Stimulated activated CD4-positive, alpha-beta T cell treated with anti-CD3 and anti-CD28 coated beads, Interleukin-4, amount 100 ng/mL, for 1 hour (primary cell): ENCODE results near the gene OR2Z1.

Source experiments
- DNase-seq: peaks from one replicate; pipeline ENCODE4 v3.0.0-alpha.2; 2020

The OR2Z1 gene, protein sequence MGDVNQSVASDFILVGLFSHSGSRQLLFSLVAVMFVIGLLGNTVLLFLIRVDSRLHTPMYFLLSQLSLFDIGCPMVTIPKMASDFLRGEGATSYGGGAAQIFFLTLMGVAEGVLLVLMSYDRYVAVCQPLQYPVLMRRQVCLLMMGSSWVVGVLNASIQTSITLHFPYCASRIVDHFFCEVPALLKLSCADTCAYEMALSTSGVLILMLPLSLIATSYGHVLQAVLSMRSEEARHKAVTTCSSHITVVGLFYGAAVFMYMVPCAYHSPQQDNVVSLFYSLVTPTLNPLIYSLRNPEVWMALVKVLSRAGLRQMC

DNA sequence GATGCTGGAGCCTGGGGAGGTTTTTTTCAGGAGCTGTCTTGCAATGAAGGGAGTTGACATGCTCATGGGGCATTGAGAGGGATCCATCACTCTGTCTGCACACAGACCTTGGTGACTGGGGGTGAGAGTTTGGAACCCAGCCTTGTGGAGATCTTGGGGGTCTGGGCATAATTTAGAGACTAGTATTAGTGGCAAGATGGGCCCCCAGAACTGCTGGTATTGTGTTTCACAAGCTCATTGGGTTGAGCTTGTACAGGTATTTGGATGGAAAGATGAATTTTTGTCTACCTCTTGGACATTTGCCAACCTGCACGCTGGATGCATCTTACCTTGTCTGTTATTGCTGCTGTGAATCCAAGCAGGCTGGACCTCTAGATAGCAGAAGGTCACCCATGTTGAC, at the start of gene OR2Z1:
Gene OR2Z1 (plus strand): TSS at position 301 of the 400 bp plus-strand sequence. CDS start 9,395 bp downstream, outside the sequence.
- DNase-seq: no peak

DNA sequence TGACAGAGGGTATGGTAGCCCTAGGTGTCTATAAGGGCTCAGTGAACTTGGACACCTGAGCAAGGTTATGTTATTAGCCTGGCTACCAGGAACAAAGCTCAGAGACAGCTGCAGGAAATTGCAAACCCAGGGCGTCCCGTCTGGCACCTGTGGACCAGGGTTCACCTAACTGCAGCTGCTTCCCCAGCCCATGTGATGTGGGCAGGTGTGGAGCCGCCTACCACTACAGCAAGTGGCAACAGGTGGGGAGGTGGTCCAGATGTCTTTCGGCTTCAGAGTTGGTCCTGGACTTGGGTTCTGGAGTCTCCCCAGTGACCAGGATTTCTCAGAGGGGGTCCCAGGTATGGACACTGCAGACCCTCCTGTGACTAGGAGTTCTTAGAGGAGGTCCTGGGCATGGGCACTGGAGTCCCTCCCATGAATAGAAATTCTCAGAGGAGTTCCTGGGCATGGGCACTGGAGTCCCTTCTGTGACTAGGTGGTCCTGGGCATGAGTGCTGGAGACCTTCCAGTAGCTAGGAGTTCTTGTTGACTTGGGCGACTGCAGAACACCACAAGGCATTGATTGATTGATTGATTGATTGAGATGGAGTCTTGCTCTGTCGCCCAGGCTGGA, 48.0 kb upstream of the OR2Z1 start:
- DNase-seq: no peak

DNA sequence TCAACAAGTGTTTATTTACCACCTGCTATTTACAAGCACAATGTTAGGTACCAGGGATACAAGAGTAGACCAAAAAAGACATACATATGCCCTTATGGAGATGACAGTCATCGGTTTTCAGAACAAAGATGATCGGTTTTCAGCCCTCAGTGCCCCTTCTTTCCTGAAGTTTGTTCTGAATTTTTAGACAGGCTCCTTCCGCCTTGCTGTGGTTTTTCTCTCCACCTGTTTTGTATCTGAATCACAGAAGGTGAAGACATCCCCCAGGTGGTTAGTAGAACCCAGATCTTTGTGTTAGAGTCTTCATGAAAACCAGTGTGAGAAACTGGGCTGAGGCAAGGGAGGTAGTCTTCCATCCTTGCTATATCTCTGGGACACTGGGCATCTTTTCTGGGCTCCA, 46.4 kb upstream of the OR2Z1 start:
- no peak for DNase-seq

DNA sequence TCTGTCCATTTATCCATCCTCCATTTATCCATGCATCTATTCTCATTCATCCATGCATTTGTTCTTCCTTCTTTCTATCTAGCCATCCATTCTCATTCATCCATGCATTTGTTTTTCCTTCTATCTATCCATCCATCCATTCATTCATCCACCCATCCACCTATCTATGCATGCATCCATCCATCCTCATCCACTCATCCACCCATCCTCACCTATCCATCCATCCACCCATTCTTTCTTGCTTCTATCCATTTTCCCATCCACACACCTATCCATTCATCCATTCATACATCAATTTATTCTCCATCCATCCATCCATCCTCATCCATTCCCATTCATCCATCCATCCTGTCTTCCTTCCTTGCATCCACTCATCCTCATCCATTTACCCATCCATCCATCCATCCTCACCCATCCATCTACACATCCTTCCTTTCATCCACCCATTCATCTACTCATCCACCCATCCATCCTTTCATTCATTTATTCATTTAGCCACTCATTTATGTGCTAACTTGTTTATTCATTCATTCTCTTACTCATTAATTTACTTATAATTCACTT, 43.1 kb upstream of the OR2Z1 start:
- no peak for DNase-seq

DNA sequence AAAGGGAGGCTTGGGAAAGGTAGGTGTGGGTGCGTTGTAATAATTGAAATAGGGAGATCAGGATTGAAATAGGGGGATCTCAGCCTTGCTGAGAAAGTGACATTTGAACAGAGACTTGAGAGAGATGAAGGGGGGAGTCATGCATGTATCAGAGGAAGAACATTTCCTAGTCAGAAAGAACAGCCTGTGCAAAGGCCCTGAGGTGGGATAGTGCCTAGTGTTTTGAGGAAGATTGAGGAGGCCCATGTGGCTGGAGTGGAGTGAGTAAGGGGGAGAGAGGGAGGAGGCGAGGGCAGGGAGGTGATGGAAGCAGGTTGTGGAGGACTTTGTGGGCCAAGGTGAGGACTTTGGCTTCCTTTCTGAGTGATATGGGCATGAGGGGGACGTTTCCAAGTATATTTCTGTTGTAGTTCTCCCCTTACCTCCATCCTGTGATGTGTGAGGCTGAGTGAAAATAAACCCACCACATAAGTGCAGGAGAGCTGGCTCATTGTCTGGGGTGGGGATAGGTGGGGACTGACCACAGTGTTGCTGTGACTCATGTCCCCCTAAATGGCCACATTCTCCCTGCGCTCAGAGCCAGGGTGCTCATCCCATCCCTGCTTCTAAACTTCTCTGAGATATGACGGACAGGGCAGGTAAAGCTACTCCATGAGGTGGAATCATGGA, 40.6 kb upstream of the OR2Z1 start:
- DNase-seq: no peak

DNA sequence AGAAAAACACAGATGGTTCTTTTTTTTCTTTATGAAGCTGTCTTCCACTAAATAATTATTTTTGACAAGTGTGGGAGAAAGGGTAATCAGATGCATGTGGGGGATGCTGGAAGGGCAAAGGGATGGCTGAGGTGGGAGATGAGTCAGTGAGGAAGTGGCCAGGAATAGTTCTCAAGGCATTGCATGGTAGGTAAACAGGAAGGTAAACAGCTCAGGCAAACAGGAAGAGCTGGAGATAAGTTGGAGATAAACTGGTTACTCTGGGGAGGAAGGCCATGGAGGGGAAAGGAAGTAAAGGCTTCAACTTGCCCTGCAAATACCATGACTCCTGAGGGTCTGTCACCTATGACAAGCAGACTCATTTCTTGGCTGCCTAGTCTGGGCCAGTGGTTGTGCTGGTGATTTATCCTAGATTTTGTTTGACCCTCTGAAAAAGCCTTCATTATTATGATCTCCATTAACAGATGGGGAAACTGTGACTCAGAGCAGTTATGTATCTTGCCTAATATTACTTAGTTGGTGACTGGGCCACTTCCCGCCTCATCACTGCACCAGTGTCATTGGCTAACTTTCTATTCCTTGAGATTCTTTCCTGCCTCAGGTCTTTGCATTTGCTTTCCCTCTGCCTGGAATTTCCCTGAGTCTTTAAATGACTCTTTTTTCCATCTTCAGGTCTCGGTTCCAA, 39.9 kb upstream of the OR2Z1 start:
- no peak for DNase-seq

DNA sequence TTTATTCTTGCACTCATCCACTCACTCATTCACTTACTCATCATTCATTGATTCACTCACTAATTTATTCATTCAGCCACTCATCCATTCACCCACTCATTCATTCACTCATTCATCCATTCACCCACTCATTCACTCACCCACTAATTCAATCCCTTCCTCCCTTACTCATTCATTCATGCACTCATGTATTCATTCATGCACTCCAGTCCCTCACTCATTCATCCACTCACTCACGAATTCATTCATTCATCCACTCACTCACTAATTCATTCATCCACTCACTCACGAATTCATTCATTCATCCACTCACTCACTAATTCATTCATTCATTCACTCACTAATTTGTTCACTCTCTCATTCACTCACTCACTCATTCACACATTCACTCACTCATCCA, 39.0 kb upstream of the OR2Z1 start:
- no peak for DNase-seq

DNA sequence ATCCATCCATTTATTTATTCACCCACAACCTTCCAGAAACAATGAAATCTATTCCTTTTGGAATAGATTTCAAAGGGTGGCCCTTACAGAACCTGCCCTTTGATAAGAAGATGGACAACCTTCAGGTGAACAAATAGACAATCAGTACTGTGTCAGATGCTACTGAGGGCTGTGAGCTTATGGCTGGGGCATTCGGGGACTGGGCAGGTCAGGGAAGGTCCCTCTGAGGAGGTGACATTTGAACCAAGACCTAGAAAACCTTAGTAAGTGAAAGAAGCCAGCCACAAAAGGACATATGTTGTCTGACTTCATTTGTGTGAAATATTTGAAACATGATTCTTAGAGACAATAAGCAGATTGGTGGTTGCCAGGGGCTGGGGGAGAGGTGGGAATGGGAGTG, 38.5 kb upstream of the OR2Z1 start:
- no peak for DNase-seq

DNA sequence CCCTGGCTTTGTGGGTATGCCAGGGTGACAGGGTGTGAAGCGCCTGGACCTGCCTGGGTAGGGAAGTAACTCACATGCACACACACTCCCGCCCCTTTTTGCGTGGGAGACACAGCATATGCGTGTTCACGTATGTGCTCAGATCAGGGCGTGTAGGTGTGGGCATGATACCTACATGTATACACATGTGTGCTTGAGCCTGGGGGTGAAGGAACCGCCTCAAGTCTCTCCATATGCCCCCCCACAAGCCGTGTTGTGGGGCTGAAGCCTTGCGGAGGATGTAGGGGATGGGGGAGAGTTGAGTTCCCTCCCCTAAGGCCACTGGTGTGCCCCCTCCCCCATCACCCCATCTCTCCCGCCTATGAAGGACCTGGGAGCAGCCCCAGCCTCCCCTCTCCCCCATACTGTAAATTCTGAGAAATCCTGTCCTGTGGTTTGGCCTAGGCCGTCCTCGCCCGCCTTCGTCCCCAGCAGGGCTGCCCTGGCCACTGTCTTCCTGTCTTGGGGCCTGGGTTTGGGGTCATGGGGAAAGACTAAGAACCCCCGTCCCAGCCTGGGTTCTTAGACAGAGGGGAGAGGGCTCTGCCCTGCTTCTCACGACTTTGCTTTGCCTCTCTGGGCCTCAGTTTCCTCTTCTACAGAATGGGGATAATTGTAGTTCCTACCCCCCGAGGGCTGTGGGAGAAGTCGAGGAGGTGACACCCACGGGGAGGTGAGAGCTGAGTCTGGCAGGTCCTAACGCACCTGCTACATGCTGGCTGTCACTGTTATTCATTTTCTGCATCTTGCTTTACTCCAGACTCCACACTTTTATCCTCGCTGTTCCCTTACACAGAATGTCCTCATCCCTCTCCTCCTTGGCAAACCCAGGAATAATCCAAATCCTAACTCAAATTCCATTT, 37.2 kb upstream of the OR2Z1 start:
- no peak for DNase-seq

DNA sequence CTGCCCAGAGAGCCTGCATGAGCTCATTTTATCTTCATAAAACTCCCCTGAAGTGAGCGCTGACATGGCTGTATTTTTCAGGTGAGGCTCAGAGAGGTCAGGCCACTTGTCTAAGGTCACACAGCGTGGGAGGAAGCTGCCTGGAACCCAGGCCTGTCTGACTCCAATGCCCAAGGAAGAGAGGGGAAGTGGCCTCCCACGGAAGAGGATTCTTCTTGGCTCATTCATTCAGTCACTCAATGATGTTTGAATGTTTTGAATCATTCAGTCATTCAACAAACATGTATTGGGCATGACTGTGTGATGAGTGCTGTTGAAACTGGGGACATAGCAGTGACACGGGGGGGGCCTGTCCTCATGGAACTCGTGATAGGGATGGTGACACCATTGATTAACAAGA, 34.9 kb upstream of the OR2Z1 start:
- DNase-seq: no peak

DNA sequence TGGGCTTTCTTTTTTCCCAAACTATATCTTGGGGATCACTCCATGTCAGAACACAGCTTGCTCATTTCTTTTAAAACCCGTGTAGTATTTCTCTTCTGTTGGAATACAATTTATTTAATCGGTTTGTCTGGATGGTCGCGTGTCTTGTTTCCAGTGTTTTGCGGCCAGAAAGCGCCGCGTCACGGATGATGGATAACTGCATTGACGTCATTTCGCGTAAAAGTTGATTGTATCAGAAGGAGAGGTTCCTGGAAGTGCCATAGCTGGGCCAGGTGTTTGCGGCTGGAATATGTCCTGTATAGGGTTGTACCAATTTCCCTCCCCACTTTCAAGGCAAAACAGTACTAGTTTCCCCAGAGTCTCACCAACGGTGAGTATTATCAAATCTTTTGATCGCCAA, 32.5 kb upstream of the OR2Z1 start:
- DNase-seq: no peak

DNA sequence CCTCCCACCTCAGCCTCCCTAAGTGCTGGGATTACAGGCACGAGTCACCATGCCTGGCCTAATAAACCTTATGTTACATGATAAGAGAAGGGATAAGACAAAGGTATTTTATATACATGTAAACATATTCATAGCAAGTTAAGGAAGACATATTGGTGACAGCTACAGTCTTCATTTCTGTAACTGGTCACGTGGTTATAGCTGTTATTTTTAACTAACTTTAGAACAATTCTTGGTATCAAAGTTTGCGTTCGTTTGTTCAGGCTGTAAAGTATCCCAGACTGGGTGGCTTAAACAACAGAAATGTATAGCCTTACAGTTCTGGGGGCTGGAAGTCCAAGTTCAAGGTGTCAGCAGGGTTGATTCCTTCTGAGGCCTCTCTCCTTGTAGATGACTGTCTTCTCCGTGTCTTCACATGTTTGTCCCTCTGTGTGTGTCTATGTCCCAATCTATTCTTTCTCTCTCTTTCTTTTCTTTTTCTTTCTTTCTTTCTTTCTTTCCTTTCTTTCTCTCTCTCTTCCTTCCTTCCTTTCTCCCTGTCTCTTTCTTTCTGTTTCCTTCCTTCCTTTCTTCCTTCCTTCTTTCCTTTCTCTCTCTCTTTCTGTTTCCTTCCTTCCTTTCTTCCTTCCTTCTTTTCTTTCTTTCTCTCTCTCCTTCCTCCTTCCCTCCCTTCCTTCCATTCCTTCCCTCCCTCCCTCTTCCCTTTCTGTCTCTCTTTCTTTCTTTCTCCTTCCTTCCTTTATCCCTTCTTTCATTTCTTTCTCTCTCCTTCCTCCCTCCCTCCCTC, 30.5 kb upstream of the OR2Z1 start:
- DNase-seq: no peak

DNA sequence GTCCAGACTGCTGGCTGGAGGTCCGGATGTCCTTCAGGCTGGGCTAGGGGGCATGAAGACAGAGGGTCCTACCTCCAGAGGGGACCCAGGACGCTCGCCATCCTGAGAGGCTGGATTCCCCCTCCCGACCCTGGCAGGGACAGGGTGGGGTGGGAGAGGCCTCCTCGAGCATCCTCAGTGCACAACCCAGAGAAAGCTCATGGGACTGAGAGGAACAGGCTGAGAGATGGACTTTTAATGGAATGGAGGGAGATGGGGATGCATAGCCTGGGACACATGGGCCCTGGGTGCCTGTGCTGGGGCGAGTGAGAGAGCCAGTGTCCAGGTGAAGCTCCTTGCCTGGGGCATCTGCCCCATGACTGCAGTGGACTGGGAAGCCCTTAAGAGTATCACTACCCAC, 25.9 kb upstream of the OR2Z1 start:
- DNase-seq: no peak

DNA sequence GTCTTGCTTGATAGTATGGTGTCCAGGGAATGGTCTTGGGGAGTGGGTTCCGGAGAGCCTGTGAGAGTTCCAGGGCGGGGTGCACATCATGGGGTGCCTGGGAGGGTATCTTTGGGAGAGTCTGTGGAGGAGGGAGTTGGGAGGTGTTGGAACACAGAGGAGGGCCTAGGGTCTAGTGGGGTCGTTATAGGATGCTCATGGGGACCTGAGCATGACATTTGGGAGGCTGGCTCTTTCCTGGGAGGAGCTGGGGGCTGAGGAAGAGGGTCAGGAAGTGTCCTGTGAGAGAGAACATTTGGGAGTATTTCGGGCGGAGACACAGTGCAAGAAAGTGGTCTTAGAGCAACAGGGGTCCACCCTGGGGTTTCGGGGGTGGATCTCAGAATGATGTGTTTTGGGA, 25.5 kb upstream of the OR2Z1 start:
- no peak for DNase-seq

DNA sequence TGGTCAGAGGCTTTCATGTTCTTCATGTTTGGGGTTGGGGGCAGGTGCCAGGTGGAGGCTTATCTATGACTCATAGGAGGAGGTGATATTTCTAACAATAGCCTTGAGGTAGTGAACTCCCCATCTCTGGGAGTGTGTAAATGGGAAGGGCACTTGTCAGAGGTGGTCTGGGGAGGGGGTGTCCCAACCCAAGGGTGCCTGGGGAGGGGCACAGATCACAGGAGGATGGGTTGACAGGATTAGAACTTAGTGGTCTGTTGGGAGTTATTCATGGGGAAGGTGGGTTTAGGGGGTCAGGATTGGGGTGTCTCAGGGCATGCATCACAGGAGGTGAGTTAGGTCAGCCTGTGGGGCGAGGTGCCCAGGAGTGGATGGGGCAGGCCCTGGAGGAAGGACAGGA, 24.4 kb upstream of the OR2Z1 start:
- DNase-seq: no peak

DNA sequence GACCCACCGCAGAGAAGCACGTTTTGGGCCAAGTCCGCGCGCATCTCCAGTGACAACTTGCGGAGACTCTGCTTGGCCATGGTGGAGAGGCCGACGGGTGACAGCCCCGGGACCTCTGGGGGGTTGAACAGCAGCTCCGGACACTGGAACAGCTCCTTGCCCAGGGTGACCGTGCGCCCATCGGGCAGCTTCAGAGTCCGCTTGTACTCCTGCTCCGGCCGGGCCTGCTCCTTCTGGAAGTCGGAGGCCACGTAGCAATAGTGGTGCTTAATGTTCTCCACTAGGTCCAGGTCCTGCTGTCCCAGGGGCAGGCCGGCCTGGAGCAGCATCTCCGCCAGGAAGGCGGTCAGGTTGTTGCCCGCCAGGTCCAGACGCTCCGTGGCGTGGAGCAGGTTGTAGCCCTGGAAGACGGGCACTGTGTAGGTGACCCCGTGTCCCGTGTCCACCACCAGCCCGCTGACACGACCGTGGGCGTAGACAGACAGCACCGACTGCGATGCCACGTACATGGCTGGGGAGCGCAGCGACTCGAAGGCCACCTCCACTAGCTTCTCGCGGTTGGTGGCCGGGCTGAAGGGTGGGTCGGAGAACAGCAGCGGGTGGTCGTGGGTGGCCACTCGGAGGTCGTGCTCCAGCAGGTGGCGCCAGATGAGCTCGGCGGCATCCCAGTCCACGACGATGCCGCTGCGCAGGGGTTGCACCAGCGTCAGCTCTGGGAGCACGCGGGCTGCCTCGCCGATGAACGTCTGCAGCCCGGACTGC, 23.6 kb upstream of the OR2Z1 start:
- DNase-seq: peak; percentile 13

DNA sequence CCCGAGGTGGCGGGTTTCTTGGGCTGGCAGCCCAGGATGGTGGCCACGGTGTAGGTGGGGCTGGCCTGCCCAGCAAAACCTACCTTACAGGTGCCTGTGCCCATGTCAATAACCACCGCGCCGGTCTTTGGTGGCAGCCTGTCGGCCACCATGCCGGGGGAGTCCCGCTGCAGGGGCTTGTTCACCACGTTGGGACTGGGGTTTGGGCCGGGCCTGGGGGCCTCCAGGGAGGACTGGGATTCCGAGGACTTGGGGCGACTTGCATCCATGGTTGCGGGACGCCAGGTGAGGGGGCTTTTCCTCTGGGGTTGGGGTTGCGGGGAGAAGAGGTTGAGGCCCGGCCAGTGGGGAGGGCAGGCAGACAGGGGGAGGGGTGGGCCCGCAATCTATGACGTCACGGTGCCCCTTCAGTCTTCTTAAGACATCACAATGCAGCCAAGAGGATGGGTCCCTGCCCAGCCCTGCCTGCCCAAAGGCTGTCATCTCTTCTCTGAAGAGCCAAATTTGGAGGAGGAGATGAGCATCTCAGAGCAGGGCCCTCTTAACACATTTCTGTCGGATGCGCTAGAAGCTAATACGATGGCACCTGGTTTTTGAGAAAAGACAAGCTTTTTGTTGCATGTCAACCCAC, 22.9 kb upstream of the OR2Z1 start, which contains the start of gene ACTL9:
Gene ACTL9 (minus strand): TSS at position 363 of the 631 bp plus-strand sequence. CDS start 94 bp downstream, at position 269.
- DNase-seq: no peak

DNA sequence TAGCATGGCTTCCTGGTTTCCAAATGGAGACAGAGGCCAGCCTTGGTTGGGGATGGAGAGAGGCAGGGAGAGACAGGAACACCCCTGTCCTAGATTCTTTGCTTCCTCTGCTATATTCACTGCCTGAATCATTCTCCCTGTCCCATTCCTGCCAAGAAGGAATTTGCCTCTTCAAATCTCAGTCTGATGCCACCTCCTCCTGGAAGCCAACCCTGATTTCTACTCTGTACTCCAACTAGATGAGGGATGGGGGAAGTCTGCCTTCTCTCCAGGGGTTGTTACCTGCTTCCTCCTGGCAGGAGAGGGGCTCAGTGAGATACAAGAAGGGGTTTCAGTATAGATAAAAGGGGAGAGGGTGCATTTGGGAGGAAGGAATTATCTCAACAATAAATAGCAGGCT, 21.5 kb upstream of the OR2Z1 start:
- no peak for DNase-seq

DNA sequence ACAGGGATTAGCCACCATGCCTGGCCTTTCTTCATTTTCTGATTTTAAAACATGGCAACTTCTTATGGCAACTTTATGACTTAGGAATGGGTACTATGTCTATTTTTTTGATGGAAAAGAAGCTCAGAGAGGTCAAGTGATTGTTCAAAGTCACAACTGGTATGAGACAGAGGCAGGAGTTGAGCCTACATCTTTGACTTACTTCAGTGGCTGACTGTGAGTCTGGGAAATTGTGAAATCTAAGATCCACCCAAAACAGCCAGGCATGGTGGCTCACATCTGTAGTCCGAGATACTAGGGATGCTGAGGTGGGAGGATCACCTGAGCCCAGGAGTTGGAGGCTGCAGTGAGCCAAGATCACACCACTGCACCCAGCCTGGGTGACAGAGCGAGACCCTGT, 20.5 kb upstream of the OR2Z1 start:
- no peak for DNase-seq

DNA sequence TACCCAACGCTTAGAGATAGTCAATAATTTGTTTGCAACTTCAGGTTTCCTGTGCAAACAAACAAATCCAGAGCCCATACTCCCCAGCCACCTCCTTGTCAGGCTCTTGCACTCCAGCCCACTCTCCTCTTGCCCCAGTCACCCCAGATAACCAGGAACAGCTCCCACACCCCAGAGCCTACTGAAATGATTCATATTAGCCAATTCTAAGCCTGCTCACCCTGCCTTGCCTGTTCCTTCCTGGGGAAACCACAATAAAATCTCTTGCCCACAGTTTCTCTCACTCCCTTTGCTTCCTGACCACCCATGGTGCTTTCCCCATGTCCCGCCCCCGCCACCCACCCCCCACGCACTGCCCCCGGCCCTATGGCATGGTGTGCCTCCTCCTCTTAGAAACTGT, 19.1 kb upstream of the OR2Z1 start:
- DNase-seq: no peak
